ENCODE results near the gene HCN3. TPM values are rescaled to one million over a fixed set of nuclear protein-coding genes. Genes with fewer than 3 reads are reported as not detected.

Gene HCN3
- total RNA-seq, 1 experiment from 2014 or later, result 7.3 TPM

DNA sequence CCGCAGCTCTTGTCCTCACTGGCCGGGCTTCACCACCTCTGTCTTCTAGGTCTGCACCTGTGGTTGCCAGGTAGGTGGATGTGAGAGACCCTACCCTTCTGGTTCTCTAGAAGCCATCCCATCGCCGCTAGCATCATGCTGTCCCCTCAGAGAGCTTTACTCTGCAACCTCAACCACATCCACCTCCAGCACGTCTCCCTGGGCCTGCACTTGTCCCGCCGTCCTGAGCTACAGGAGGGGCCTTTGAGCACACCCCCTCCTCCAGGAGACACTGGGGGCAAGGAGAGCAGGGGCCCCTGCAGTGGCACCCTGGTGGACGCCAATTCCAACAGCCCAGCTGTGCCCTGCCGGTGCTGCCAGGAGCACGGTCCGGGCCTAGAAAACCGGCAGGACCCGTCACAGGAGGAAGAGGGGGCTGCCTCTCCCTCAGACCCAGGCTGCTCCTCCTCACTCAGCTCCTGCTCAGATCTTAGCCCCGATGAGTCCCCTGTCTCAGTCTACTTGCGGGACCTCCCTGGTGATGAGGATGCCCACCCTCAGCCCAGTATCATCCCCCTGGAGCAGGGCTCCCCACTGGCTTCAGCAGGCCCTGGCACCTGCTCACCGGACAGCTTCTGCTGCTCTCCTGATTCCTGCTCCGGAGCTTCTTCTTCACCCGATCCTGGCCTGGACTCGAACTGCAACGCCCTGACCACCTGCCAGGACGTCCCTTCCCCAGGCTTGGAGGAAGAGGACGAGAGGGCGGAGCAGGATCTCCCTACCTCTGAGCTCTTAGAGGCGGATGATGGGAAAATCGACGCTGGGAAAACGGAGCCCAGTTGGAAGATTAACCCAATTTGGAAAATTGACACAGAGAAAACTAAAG lies 44.6 kb downstream of the HCN3 start:
- H3K27ac Mint-ChIP-seq, result peak overlapping the region; percentile 66
- H3K4me1 Mint-ChIP-seq, result peaks cover 41% of the 10 kb centered on the region
- ChIA-PET CTCF (interaction anchor here (0.6 to 9.9 kb wide), 27 partner anchors 14 to 241 kb away, joined by 3 to 204 read pairs (median 5); partner anchors contain the start of genes CLK2, FDPS, HCN3 and KRTCAP2), POLR2A (interaction anchor here (1.4 to 1.9 kb wide), 3 partner anchors 14 to 49 kb away, joined by 3 to 9 read pairs (median 5); partner anchors contain the start of genes CLK2 and FDPS)
- TF ChIP-seq TEAD1 (CRISPR knock-in tag; IDR thresholded peaks at IDR 0.05), result no peak
- peak; percentile 91 for TF ChIP-seq PRDM15 (CRISPR knock-in tag; IDR thresholded peaks at IDR 0.05)
- DNase-seq (ENCODE audit: low spot score) (no peak), ATAC-seq (no peak)
- H3K36me3 Mint-ChIP-seq, result peaks cover 17% of the 10 kb centered on the region
- peak overlapping the region; percentile 84 for H3K4me3 Mint-ChIP-seq
- H3K9me3 Mint-ChIP-seq, result no peaks in the 10 kb centered on the region
- peaks cover 6% of the 10 kb centered on the region for H3K27me3 Mint-ChIP-seq (ENCODE audit: low read depth)

DNA sequence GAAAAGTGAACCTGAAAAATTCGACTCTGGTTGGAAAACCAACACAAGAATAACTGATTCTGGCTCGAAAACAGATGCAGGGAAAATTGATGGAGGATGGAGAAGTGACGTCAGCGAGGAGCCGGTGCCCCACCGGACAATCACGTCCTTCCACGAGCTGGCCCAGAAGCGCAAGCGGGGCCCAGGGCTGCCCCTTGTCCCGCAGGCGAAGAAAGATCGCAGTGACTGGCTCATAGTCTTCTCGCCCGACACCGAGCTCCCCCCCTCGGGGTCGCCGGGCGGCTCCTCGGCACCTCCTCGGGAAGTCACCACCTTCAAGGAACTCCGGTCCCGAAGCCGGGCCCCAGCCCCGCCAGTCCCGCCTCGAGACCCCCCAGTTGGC lies 45.3 kb downstream of the HCN3 start:
- POLR2A ChIA-PET, result interaction anchor here (1.9 to 2.5 kb wide), 2 partner anchors 14 to 50 kb away, joined by 5 to 13 read pairs; partner anchors contain the start of genes CLK2 and FDPS

DNA sequence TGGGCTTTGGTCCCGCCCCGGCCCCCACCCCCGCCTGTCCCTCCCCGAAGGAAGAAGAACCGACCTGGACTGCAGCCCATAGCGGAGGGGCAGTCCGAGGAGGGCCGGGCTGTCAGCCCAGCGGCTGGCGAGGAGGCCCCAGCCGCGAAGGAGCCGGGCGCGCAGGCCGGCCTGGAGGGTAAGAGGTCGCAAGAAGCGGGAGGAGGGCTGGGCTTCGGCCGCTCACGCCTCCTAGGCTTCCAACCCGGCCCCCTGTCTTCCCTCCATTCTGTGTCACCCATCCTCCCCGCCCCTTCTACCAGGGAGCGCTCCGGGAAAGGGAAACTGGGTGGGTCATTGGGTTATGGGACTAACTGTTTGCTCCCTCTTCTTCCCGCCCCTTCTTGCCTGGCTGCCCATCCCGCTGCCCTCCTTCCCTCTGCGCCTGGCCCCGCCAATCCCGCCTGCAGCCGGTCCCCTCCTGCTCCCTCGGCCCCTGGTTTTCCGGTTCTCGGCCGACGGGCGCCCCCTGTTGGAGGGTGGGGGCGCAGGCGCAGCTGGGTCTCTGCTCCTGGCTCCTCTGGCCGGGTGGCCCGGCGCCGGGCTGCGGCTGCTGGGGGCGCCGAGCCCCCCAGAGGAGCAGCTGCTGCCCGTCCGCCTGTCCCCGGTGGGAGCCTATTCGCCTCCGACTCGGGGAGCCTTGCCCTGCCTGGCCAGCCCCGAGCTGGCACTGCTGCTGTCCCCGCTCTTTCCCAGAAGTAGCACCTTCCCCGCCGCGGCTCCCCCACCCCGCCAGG lies 45.9 kb downstream of the HCN3 start:
- ChIA-PET CTCF (interaction anchor here (0.6 to 9.9 kb wide), 40 partner anchors 8 to 1905 kb away, joined by 3 to 204 read pairs (median 5); partner anchors contain the start of genes CLK2, ENTREP3, FDPS and HCN3), POLR2A (interaction anchor here (0.5 to 2.5 kb wide), 7 partner anchors 15 to 362 kb away, joined by 3 to 13 read pairs (median 4); partner anchors contain the start of genes CLK2 and FDPS)
- Mint-ChIP-seq H3K9me3 (no peaks in the 10 kb centered on the region), H3K27ac (no peak overlapping the region), H3K27me3 (ENCODE audit: low read depth) (peaks cover 6% of the 10 kb centered on the region), H3K4me1 (peaks cover 41% of the 10 kb centered on the region), H3K4me3 (peak overlapping the region; percentile 91), H3K36me3 (peaks cover 22% of the 10 kb centered on the region)
- DNase-seq (ENCODE audit: low spot score) (peak; percentile 94), ATAC-seq (peak; percentile 32)
- TF ChIP-seq NR3C1 (CRISPR knock-in tag; conservative IDR thresholded peaks at IDR 0.05; ENCODE audit: low read depth) (no peak), ARID4B (CRISPR knock-in tag; IDR thresholded peaks at IDR 0.05; ENCODE audit: borderline replicate concordance) (0 out of 2 replicates have a peak, but pooled peaks have one; percentile 35), CDX4 (CRISPR knock-in tag; IDR thresholded peaks at IDR 0.05; ENCODE audit: borderline replicate concordance) (no peak), E2F1 (CRISPR knock-in tag; IDR thresholded peaks at IDR 0.05) (no peak)

More for the DNA sequence above, 45.3 kb downstream of the HCN3 start:
- TF ChIP-seq NR1H2 (CRISPR knock-in tag; IDR thresholded peaks at IDR 0.05) (no peak), OVOL2 (CRISPR knock-in tag; IDR thresholded peaks at IDR 0.05; ENCODE audit: borderline replicate concordance) (no peak), USF1 (CRISPR knock-in tag; IDR thresholded peaks at IDR 0.05) (no peak), CTCF (IDR thresholded peaks at IDR 0.05) (no peak), IRF2 (CRISPR knock-in tag; IDR thresholded peaks at IDR 0.05; ENCODE audit: borderline replicate concordance, low read depth) (no peak), CREM (CRISPR knock-in tag; IDR thresholded peaks at IDR 0.05) (no peak), GTF2I (CRISPR knock-in tag; conservative IDR thresholded peaks at IDR 0.05) (no peak)
- peak; percentile 41 for DNase-seq (ENCODE audit: low spot score)
- ATAC-seq, result no peak
- H3K36me3 Mint-ChIP-seq, result peaks cover 23% of the 10 kb centered on the region
- no peaks in the 10 kb centered on the region for H3K9me3 Mint-ChIP-seq
- H3K4me3 Mint-ChIP-seq, result peak overlapping the region; percentile 84
- CTCF ChIA-PET, result interaction anchor here (0.6 to 9.9 kb wide), 21 partner anchors 14 to 238 kb away, joined by 3 to 204 read pairs (median 9); partner anchors contain the start of genes CLK2, FDPS, HCN3 and KRTCAP2
- peaks cover 6% of the 10 kb centered on the region for H3K27me3 Mint-ChIP-seq (ENCODE audit: low read depth)
- H3K27ac Mint-ChIP-seq, result peak overlapping the region; percentile 66
- H3K4me1 Mint-ChIP-seq, result peaks cover 41% of the 10 kb centered on the region
